ENCODE measurements around the gene DLK1. TPM values are rescaled to one million over a fixed set of nuclear protein-coding genes. Genes with fewer than 3 reads are reported as not detected.

Gene DLK1
- polyA plus RNA-seq, 1 of the 3 experiments (the other 2 are of a cell fraction): 1.7 TPM

GRCh38 chr14:100771121-100771800 lies 44.6 kb downstream of the DLK1 start:
- Histone ChIP-seq H3K27me3 (ENCODE audit: insufficient read depth) (no peaks in the 10 kb centered on the region; the same call in 1 of the 2 replicates), H3K4me1 (ENCODE audit: control insufficient read depth in 1 of 2, insufficient read depth in 2 of 2, low read depth in 1 of 2, low read length in 1 of 2) (peaks cover 0 to 65% of the 10 kb centered on the region in 2 experiments; a peak in 1 of 4 replicates), H3K79me2 (ENCODE audit: insufficient read depth) (no peaks in the 10 kb centered on the region), H2AFZ (ENCODE audit: low read depth) (no peak overlapping the region), H3K9me3 (no peaks in the 10 kb centered on the region), H3K36me3 (replicated peaks in 1 of 2; ENCODE audit: control insufficient read depth in 1 of 2, insufficient read depth in 2 of 2, low read length in 1 of 2) (no peaks in the 10 kb centered on the region), H3K9ac (no peak overlapping the region), H4K20me1 (ENCODE audit: insufficient read depth) (no peaks in the 10 kb centered on the region), H3K4me3 (ENCODE audit: low read depth in 2 of 2, low read length in 1 of 2) (no peak overlapping the region), H3K9me2 (no peaks in the 10 kb centered on the region), H3K27ac (ENCODE audit: low read depth in 2 of 2, low read length in 1 of 2) (peak overlapping the region in 1 of 2 experiments; percentile 78; a peak in 2 of 4 replicates), H3K4me2 (no peak overlapping the region), H3F3A (replicated peaks; ENCODE audit: insufficient read depth) (no peaks in the 10 kb centered on the region)
- CTCF ChIA-PET: interaction anchor here (2.1 to 4.6 kb wide), 3 partner anchors 130 to 386 kb away, joined by 4 to 15 read pairs (median 13); no protein-coding TSS in a partner anchor
- WGBS (ENCODE audit: low lambda C conversion rate): 33% methylated on average over 10 of the region's 13 CpGs
- TF ChIP-seq USF2 (IDR thresholded peaks at IDR 0.05; ENCODE audit: borderline replicate concordance, low read depth, low read length) (no peak), ZBTB33 (IDR thresholded peaks at IDR 0.05; ENCODE audit: borderline replicate concordance, low read depth) (no peak), GATA2 (CRISPR knock-in tag; IDR thresholded peaks at IDR 0.05) (peak; percentile 77), FOXJ3 (CRISPR knock-in tag; IDR thresholded peaks at IDR 0.05) (peak; percentile 91), EP300 (IDR thresholded peaks at IDR 0.05; ENCODE audit: borderline replicate concordance in 1 of 2, low read depth in 1 of 2, low read length in 1 of 2) (peak in 1 of 2 experiments; percentile 91; a peak in 1 of 4 replicates)
- POLR2A ChIA-PET: interaction anchor here (0.6 to 4.0 kb wide), 19 partner anchors 12 to 454 kb away, joined by 3 to 26 read pairs (median 5); no protein-coding TSS in a partner anchor
- peak; percentile 82 for DNase-seq

GRCh38 chr14:100772607-100773165 lies 46.0 kb downstream of the DLK1 start:
- ChIA-PET CTCF (interaction anchor here (0.6 to 4.6 kb wide), 5 partner anchors 11 to 388 kb away, joined by 3 to 15 read pairs (median 3); no protein-coding TSS in a partner anchor), POLR2A (interaction anchor here (1.0 to 4.0 kb wide), 7 partner anchors 10 to 332 kb away, joined by 3 to 24 read pairs (median 5); no protein-coding TSS in a partner anchor)
- no peak overlapping the region for H3K4me3 ChIP-seq (ENCODE audit: low read depth in 2 of 2, low read length in 1 of 2)
- no peak for DNase-seq
- H2AFZ ChIP-seq (ENCODE audit: low read depth): no peak overlapping the region
- no peaks in the 10 kb centered on the region for H4K20me1 ChIP-seq (ENCODE audit: insufficient read depth)
- H3F3A ChIP-seq (replicated peaks; ENCODE audit: insufficient read depth): no peaks in the 10 kb centered on the region
- TF ChIP-seq RXRA (IDR thresholded peaks at IDR 0.05; ENCODE audit: borderline replicate concordance, low read depth): no peak
- TF ChIP-seq JUND (IDR thresholded peaks at IDR 0.05): no peak
- no peak for TF ChIP-seq GATA2 (CRISPR knock-in tag; IDR thresholded peaks at IDR 0.05)
- TF ChIP-seq YY1 (IDR thresholded peaks at IDR 0.05; ENCODE audit: low read depth): no peak
- no peak for TF ChIP-seq MAX (IDR thresholded peaks at IDR 0.05; ENCODE audit: low read depth)
- no peak for TF ChIP-seq CTCF (IDR thresholded peaks at IDR 0.05)
- no peak for TF ChIP-seq GABPA (IDR thresholded peaks at IDR 0.05; ENCODE audit: low read depth)
- WGBS (ENCODE audit: low lambda C conversion rate): 46% methylated on average over 7 of the region's 9 CpGs
- H3K27ac ChIP-seq (ENCODE audit: low read depth in 2 of 2, low read length in 1 of 2): peak overlapping the region in 1 of 2 experiments; percentile 78; a peak in 2 of 4 replicates
- no peaks in the 10 kb centered on the region for H3K79me2 ChIP-seq (ENCODE audit: insufficient read depth)
- peaks cover 0 to 79% of the 10 kb centered on the region in 2 experiments; a peak in 1 of 4 replicates for H3K4me1 ChIP-seq (ENCODE audit: control insufficient read depth in 1 of 2, insufficient read depth in 2 of 2, low read depth in 1 of 2, low read length in 1 of 2)
- H3K9me2 ChIP-seq: no peaks in the 10 kb centered on the region
- H3K36me3 ChIP-seq (replicated peaks in 1 of 2; ENCODE audit: control insufficient read depth in 1 of 2, insufficient read depth in 2 of 2, low read length in 1 of 2): no peaks in the 10 kb centered on the region
- H3K27me3 ChIP-seq (ENCODE audit: insufficient read depth): no peaks in the 10 kb centered on the region; the same call in 1 of the 2 replicates
- H3K9ac ChIP-seq: no peak overlapping the region
- no peak overlapping the region for H3K4me2 ChIP-seq
- no peaks in the 10 kb centered on the region for H3K9me3 ChIP-seq

All from SK-N-SH (cell line).